ENCODE data around the gene PPP1R13L. TPM values are rescaled to one million over a fixed set of nuclear protein-coding genes. Genes with fewer than 3 reads are reported as not detected.
"Not testable (repeated sequence)": the region's sequence is repeated elsewhere in the genome, so short reads cannot be mapped to it uniquely, and the experiment has no call there.

Gene PPP1R13L
- polyA plus RNA-seq, 3 donors: 6.1 to 14.7 (median 7.9) TPM

DNA sequence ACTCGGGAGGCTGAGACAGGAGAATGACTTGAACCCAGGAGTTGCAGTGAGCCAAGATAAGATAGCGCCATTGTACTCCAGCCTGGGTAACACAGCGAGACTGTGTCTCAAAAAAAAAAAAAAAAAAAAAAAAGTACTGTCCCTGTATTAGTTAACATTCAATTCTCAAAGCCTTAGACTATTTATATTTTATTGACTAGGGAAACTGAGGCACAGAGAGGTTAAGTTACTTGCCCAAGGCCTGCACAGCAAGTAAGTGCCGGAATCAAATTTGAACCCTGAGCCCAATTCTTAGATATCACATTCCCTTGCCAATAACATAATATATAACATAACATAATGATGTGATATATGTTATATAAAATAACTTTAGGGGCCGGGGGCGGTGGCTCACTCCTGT, 65.2 kb downstream of the PPP1R13L start:
- DNase-seq (ENCODE audit: extremely low read depth in 1 of 11, low read depth in 9 of 11, low spot score in 4 of 11): no peak

DNA sequence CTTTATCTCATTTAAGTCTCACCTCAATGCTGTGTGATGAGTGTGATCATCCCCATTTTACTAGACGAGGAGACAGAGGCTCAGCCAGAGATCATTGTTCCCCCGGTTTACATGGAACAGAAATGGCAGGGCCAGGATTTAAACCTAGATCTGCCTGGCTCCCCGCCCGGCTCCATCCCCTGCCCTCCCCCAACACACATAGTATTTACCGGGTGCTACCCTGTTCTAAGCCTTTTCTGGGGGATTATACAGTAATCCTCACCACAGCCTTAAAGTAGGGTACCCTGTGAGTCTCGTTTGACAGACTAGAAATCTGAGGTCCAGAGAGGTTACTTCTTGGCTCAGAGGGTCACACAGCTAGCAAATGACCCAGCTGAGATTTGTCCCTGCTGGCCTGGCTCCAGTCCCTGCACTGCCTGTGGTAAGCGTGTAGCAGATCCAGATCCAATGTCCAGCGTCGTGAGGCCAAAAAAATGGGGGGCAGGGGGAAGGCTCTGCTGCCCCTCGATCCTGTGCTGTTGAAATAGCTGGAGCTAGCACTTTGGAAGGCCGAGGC, 68.1 kb downstream of the PPP1R13L start:
- no peak for DNase-seq (ENCODE audit: extremely low read depth in 1 of 11, low read depth in 9 of 11, low spot score in 4 of 11)

DNA sequence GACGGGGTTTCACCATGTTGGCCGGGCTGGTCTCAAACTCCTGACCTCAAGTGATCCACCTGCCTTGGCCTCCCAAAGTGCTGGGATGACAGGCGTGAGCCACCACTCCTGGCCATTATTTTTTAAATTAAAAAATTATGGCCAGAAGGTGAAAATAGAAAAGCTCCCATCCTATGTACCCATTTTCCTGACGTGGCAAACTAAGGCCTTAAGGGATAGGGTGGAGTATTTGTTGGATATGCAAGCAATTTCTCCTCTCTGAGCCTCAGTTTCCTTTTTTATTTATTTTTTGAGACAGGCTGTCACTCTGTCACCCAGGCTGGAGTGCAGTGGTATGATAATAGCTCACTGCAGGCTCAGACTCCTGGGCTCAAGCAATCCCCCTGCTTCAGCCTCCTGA, 70.0 kb downstream of the PPP1R13L start:
- DNase-seq (ENCODE audit: extremely low read depth in 1 of 11, low read depth in 9 of 11, low spot score in 4 of 11): not testable (repeated sequence)

DNA sequence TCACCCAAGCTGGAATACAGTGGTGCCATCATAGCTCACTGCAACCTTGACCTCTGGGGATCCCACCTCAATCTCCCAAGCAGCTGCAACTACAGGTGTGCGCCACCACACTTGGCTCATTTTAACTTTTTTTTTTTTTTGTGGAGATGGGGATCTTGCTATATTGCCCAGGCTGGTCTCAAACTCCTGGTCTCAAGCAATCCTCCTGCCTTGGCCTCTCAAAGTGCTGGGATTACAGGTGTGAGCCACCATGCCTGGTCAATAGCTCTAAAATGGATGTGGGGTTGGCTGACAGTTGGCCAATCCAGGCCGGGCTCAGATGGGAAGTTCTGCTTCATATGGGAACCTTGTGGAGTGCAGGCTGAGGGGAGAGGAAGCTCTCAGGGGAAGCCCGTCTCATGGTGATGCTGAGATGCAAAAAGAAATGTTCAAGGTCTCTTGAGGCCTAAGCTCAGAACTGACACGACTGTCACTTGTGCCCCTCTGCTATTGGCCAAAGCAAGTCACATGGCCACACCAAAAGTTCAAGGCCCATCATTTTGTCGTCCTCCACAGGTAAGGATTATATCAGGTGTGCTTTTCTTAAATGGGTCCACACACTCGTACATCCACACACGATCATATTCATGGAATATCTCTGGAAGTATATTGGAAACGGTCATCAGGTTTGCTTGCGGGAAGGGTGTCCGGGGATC, 71.1 kb downstream of the PPP1R13L start:
- DNase-seq (ENCODE audit: extremely low read depth in 1 of 11, low read depth in 9 of 11, low spot score in 4 of 11): no peak

DNA sequence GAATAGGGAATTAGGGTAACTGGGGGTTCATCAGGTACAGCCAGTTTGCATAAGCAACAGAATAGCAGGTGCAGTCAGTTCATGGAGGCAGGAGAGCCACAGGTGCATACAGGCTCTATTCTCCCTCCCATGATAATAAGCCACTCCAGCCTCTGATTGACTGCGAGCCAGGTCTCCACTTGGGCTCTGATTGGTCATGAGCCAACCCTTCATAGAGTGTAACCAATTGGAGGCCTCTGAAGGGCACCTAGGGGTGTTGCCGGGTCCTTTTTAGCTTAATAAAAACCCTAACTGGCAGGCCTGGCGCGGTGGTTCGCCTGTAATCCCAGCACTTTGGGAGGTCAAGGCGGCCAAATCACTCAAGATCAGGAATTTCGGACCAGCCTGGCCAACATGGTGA, 73.5 kb downstream of the PPP1R13L start:
- DNase-seq (ENCODE audit: extremely low read depth in 1 of 11, low read depth in 9 of 11, low spot score in 4 of 11): no peak

Other genes with a start within 250 kb of the PPP1R13L start
- under 1 TPM; 0.09 to 0.38 (median 0.13) TPM for gene NKPD1, start 244.1 kb downstream of the PPP1R13L start, polyA plus RNA-seq (ENCODE audit: insufficient read length in 3 of 3)
- gene TRAPPC6A, start 226.8 kb downstream of the PPP1R13L start, polyA plus RNA-seq (ENCODE audit: insufficient read length in 3 of 3): 10 to 100 TPM; 29.4 to 46.9 (median 44.5) TPM
- gene BLOC1S3, start 226.3 kb downstream of the PPP1R13L start, polyA plus RNA-seq (ENCODE audit: insufficient read length in 3 of 3): 10 to 100 TPM in 2 of 3 donors, 1 to 10 TPM in 1; 9.1 to 10.5 (median 10.4) TPM
- gene EXOC3L2, start 159.7 kb downstream of the PPP1R13L start, polyA plus RNA-seq (ENCODE audit: insufficient read length in 3 of 3): 10 to 100 TPM in 2 of 3 donors, 1 to 10 TPM in 1; 6.1 to 13.1 (median 12.3) TPM
- gene MARK4, start 153.8 kb downstream of the PPP1R13L start, polyA plus RNA-seq (ENCODE audit: insufficient read length in 3 of 3): 10 to 100 TPM; 39.0 to 43.3 (median 42.4) TPM
- gene CKM, start 82.2 kb downstream of the PPP1R13L start, polyA plus RNA-seq (ENCODE audit: insufficient read length in 3 of 3): 1 to 10 TPM in 1 of 3 donors, under 1 TPM in 2; 0.42 to 1.6 (median 0.50) TPM
- gene KLC3, start 64.3 kb downstream of the PPP1R13L start, polyA plus RNA-seq (ENCODE audit: insufficient read length in 3 of 3): 1 to 10 TPM; 1.3 to 2.4 (median 2.0) TPM
- gene ERCC2, start 34.5 kb downstream of the PPP1R13L start, polyA plus RNA-seq (ENCODE audit: insufficient read length in 3 of 3): 10 to 100 TPM; 33.5 to 36.9 (median 35.5) TPM
- gene POLR1G, start 1.6 kb upstream of the PPP1R13L start, polyA plus RNA-seq (ENCODE audit: insufficient read length in 3 of 3): 1 to 10 TPM; 3.3 to 4.5 (median 4.3) TPM
- 10 to 100 TPM; 75.1 to 90.2 (median 82.4) TPM for gene ERCC1, start 18.8 kb upstream of the PPP1R13L start, polyA plus RNA-seq (ENCODE audit: insufficient read length in 3 of 3)
- 10 to 100 TPM; 24.5 to 89.1 (median 81.2) TPM for gene FOSB, start 62.9 kb upstream of the PPP1R13L start, polyA plus RNA-seq (ENCODE audit: insufficient read length in 3 of 3)
- 1 to 10 TPM; 5.3 to 10.0 (median 9.7) TPM for gene RTN2, start 92.0 kb upstream of the PPP1R13L start, polyA plus RNA-seq (ENCODE audit: insufficient read length in 3 of 3)
- under 1 TPM in 2 of 3 donors, not detected in 1; 0.09 to 0.21 TPM for gene PPM1N, start 93.4 kb upstream of the PPP1R13L start, polyA plus RNA-seq (ENCODE audit: insufficient read length in 3 of 3)
- gene VASP, start 102.4 kb upstream of the PPP1R13L start, polyA plus RNA-seq (ENCODE audit: insufficient read length in 3 of 3): 10 to 100 TPM; 49.0 to 57.7 (median 50.5) TPM
- gene OPA3, start 179.7 kb upstream of the PPP1R13L start, polyA plus RNA-seq (ENCODE audit: insufficient read length in 3 of 3): 10 to 100 TPM in 2 of 3 donors, 1 to 10 TPM in 1; 9.7 to 11.1 (median 10.4) TPM
- gene GPR4, start 197.1 kb upstream of the PPP1R13L start, polyA plus RNA-seq (ENCODE audit: insufficient read length in 3 of 3): 1 to 10 TPM; 3.3 to 6.5 (median 3.6) TPM
- 10 to 100 TPM; 17.8 to 28.0 (median 20.6) TPM for gene EML2, start 234.3 kb upstream of the PPP1R13L start, polyA plus RNA-seq (ENCODE audit: insufficient read length in 3 of 3)

All from renal cortex interstitium (tissue), 11 donors.